NCI-H748 treated with DMSO at 0.1 percent for 48 hours (cell line): ENCODE results near the gene LECT2.

Experiments used
- DNase-seq: peaks from one replicate; lab custom pipeline; 2025; lab: John Stamatoyannopoulos, UW

The LECT2 gene

GRCh38 chr5:135954899-135955298 is at the start of gene LECT2:
TSS of gene LECT2 (minus strand) at chr5:135954983. CDS start at chr5:135954833, 150 bp downstream.
- DNase-seq, result no peak

- no peak for DNase-seq
These were observed 49.7 kb upstream of the LECT2 start for GRCh38 chr5:136004436-136004835.

- no peak for DNase-seq
These were observed 46.7 kb upstream of the LECT2 start for GRCh38 chr5:136001466-136001981.

DNA sequence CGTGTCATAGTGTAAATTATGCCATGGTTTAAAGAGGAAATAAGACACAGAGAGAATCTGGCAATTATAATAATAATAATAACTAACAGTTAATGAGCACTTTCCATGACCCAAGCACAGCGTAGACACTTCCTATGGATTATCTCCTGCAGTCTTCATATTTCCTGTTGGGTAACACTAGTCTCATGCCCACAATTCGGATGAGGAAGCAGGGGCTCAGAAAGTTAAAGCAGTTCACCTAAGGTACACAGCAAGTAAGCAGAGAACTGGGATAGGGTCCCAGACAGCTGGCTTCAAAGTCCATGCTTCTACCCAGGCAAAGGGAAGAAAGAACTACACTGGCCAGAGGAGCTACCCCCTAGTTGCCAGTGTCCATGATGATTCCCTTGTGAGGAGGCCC is 46.1 kb upstream of the LECT2 start:
- DNase-seq, result no peak

DNA sequence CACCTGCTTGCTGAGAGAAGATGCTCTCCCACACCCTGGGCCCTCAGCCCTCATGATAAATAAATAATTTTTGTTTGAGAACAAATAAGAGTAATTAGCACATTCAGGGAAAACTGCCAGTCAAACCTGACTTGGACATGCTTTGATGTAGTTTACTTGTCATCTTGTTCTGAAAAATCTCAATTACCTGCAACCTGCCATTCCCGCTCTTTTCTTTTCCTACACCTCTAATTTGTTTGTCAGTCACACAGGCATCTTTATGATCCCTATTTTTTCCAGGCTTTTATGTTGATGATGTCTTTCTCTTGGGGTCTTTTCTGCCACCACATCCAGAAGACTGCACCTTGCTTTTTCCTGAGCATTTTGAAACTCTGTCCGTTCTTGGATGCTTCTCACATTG is 45.4 kb upstream of the LECT2 start:
- no peak for DNase-seq

DNA sequence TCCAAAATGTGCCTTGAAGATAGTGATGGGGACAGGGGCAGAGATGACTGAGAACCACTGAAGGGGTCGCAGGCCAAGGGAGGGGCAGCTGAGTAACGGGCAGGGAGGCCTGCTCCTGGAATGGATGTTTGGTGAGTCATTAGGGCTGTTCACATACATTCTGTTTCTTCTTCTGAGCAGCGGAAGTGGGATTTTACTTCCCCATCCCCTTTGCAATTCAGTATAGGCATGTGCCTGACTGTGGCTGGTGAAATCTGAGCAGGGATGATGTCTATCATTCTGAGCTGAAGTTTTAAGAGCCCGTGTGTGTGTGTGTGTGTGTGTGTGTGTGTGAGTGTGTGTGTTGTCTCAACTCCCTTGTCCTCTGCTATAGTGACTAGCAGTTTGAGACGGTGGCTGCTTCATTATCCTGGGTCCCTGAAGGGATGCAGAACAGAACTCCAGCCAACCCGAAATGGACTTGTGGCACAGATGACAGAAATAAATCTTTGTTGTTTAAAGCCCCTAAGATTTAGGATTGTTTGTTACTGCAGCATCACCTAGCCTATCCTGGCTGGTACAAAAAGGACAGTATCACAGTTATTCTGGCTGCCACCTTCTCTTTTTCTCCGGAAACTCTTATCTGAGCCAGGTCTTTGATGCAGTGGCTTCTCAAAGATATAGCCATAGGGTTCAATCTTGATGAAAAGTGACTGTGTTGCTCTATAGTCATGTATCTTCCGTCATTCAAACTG is 44.8 kb upstream of the LECT2 start:
- no peak for DNase-seq

DNA sequence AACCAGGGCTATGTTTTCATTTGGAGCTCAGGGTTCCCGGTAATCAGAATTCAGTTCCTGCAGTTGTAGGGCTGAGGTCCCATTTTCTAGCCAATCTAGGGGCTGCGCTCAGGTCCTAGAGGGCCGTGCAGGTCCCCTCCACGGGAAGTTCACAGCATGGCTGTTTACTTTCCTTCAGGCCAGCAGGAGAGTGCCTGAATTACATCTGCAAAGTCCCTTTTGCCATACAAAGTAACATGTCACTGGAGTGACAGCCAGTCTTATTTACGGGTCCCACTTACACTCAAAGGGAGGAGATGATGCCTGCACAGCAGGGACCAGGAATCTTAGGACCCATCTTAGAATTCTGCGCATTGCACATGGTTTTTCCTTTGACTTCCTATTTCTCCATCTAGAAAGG is 44.1 kb upstream of the LECT2 start:
- DNase-seq, result no peak

DNA sequence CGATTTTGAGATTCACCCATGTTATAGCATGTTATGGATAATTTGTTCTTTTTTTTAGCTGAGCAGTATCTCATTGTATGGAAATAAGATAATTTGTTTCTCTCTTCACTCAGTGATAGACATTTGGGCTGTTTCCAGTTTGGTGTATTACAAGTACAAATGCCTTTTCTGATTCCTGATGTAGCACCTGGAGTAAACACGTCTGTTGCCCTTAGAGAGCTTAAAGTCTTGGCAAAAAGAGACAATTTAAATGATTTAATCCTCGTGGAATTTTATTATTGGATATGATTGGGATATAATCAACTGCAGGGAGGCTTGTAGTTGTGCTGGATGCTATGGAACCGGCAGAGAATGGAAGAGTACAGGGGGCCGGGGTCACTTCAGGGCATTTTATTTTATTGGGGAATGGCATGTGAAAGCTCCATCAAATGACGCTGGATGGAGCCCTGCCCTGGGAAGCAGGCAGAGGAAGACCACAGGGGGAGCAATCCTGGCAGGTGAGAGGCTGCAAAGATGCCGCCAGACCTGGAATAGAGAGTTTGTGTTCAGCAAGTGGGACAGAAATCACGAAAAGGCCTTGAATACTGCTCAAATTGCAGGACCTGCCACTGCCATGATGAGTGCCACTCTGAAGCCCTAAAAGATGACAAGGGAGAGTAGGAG is 43.0 kb upstream of the LECT2 start:
- DNase-seq, result no peak

GRCh38 chr5:135996611-135997010 is 41.8 kb upstream of the LECT2 start:
- DNase-seq, result no peak

DNA sequence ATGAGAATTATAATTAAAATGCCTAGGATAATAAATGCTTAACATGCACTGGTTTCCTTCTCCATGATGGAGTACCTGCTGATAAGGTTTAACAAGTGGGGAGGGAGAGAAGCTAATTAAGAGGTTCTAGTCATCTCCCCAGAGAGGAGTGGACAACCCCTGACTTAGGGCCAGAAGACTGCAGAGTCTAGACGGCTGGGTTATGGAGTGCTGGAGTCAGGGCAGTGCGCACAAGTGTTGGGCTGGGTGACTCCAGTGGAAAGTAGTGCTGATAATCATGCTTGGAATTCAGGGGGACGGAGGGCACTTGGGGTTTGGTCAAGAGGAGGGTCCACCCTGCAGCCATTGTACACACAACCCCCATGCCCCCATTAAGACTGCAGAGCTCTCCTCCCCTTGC is 41.2 kb upstream of the LECT2 start:
- DNase-seq, result no peak

DNA sequence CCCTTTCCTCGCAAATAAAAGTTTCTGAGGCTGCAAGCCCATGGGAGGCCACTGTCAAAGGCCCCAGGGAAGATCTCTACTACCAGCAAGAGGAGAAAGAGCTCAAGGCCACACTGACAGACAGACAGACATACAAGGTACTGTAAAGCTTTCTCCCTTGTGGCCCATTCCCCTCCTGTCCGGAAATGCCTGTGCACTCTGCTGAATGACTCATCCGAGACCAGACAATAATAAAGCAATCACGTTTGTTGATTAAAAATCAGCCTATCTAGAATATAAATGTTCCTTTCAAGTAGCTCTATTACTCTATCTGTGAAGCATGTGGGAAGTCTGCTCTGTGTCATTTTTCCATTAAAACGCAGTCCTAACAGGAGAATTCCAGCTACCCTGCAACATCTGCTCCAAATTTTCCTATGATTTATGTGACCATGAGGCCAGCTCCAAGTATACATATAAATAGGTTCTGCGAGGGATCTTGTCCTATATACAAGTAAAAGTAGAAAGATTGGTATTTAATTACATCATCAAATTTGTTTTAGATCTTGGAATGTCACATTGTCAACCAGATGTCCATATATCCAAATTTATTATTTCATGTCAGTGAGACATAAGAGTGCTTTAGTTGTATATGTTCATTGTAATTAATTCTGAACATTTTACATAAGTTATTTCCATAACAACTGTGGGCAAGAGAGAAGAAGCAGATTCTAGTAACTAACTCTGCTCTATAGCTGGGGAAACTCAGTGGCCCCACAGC is 39.3 kb upstream of the LECT2 start:
- DNase-seq, result no peak

DNA sequence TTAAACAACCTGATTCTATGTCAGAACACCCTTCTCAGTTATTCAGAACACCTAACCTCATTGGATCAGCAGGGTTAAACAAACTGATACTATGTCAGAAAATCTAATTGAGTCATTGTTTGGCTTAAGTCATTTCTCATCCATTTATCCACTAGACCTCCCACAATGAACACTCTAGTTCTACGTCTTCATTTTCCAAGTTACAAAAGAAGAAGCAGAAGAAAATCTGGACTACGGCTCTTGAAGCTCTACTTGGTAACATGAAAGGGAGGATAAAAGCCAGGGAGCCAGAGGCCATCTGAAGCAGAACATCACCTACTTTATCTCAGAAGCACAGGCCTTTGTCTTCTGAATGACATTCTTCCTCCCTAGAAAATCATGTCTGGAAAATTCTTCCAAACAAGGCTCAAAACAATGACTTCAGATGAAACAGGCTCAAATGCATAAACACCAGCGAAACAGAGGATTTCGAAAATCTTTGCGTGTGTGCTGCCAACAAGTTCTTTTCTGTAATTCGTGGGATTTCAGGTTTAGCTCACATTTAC is 38.6 kb upstream of the LECT2 start:
- no peak for DNase-seq

DNA sequence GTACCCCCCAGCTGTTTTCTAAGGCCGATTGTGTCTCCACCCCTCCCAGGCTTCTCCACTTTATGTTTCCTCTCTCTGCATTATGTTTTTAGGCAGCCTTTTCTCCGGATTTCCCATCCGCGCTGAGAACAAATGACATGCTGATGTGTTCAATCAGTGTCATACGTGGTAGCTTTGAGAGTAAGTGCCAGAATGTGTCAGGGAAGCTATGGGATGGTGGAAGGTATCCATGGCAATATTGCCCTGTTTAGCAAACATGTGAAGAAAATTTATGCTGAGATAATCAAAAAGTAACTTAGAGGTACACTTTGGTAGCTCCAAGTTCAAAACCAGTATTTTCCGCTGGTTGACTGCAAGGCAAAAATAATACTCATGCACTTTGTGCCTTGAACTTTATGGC is 36.6 kb upstream of the LECT2 start:
- no peak for DNase-seq

DNA sequence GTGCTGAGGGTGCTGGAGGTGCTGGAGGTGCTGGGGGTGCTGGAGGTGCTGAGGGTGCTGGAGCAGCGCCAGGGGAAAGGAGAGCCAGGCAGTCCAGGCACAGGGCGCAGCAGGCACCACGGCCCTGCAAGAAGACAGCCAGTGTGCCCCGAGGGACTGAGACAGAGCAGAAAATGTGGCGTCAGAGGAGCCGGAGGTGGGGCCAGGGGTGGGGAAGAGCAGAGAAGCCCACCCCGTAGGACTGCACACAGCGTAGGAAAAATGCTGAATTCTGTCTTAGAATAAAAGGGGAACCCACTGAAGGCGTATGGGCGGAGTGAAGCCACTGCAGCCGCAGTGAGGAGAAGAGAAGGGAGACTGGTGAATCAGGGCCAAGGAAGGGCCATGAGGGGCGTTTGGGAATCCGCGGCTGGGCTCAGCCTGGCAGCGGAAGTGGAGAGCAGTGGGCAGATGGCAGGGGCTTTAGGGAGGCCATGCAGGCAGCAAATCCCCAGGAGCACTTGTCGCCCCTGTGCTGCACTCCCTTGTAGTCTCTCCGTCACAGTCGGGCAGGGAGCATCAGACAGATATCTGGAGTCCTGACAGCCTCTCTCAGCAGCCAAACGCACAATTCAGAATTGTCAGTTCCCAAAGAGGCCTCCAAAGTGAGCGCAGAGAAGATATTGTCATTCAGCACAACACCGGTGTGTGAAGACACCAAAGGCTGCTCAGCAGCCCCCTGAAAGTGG is 35.9 kb upstream of the LECT2 start:
- no peak for DNase-seq

DNA sequence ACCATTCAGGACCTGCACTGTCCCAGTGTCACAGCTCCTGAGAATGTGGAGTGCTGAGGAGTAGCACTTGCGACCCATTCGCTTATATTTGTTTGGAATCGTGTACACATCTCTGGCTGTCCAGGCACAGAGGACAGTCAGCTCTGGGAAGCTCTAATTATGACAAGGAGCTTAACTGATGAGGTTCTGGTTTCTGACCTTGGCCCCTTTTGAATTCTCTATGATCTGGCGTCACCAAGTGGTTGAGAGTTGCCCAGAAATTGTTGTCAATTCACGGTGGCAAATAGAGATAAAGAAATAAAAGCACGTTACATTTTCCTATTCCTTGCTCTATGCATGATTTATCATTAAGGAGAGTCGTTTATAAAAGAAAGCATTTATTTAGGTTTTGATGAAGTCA is 34.9 kb upstream of the LECT2 start:
- DNase-seq, result no peak

- no peak for DNase-seq
These were observed 33.8 kb upstream of the LECT2 start for GRCh38 chr5:135988546-135988945.

DNA sequence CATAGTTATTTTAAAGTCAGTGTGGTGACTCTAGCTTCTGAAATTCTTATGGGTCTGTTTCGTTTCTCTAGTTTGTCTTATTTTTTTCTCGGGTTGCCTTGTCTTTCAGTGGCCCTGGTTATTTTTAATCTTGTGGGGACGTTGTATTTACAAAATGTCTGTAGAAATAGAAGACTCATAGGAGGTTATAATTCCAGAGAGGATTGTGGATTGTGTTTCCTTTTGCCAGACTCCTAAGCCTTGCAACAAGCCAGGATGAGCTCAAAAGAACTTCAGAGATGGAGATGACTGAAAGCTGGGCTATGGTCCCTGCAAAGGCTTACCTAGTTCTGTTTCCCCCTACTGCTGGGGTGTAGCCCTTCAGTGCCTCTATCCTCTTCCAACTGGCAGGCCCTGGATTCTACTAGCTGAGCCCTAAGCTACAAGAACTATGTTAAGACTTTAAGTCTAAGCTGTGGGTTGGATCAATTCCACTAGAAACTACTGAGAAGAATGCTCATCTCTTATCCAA is 32.2 kb upstream of the LECT2 start:
- no peak for DNase-seq

GRCh38 chr5:135986401-135986800 is 31.6 kb upstream of the LECT2 start:
- no peak for DNase-seq

DNA sequence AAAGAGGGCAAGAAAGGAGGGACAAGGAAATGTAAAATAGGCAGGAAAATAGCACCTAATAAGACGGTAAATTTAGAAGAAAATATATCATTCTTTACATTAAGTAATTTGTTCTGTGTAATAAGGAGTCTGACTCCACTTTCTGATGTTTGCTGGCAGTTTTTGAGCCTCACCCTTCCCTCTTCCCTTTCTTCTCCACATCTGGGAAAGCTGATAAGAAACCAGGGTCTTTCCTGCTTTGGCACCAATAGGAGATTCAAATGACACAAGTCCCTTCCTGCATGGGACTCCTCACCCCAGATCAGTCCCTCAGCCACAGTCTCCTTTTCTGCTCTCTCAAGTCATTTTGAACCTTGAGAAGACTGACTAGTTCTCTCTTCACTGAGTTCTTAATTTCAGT is 31.2 kb upstream of the LECT2 start:
- DNase-seq, result no peak

DNA sequence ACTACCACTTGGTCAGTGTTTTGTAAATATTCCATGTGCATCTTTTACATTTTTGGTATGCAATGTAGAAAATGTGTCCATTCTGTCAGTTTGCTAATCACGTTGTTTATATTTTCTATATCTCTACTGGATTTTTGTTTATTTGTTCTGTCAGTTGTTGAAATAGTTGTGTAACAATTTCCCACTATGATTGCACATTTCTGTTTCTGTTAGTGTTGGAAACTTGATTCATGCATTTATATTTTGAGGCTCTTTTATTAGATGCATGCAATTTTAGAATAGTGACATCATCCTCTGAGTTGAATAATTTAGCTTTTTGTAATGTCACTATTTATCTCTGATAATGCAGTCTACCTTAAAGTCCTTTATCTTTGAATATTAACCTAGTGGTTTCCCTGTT is 25.8 kb upstream of the LECT2 start:
- DNase-seq, result no peak

DNA sequence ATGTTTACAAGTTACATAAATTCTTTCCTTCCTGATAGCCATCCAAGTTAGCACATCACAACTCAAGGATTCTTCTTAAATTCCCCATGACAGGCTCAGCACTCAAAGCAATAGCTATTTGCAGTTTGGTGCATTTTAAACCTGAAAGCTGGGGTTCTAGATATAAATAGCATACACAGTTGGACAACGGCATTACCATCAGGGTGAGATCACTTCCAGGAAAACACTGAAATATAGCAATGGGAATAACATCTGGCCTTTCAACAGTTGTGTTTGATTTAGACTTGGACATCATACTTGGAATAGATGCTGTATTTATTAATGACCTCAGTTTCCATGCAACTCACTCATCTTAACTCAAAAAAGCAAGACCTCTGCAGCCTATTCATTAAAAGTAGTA is 24.7 kb upstream of the LECT2 start:
- DNase-seq, result no peak

- no peak for DNase-seq
These were observed 24.2 kb upstream of the LECT2 start for GRCh38 chr5:135978993-135979392.
